Fibroblast of lung (primary cell): ENCODE measurements around the gene CSGALNACT2.

Experiments used
- CTCF ChIP-seq, 2 donors: IDR thresholded peaks in 1 of 2; conservative IDR thresholded peaks in 1 of 2; 1 replicate in 1 of 2; 2 replicates in 1 of 2; pipeline ENCODE4 v1.5.1; 2011 to 2012; ENCODE audit warnings: low read length in 2 of 2, control low read depth in 1 of 2, inconsistent platforms in 1 of 2, low read depth in 1 of 2, mild to moderate bottlenecking in 1 of 2
- EZH2 ChIP-seq: IDR thresholded peaks from 2 replicates; pipeline ENCODE4 v1.5.1; 2012; ENCODE audit warnings: low read length, control low read depth, mild to moderate bottlenecking; ENCODE audit errors: missing control alignments

- no peak for TF ChIP-seq EZH2
- no peak for TF ChIP-seq CTCF (conservative IDR thresholded peaks at IDR 0.05 in 1 of 2, IDR thresholded peaks at IDR 0.05 in 1 of 2; ENCODE audit: low read depth in 1 of 2, low read length in 2 of 2)
Measured at GRCh38 chr10:43233601-43234430, 95.6 kb downstream of the CSGALNACT2 start.
